ENCODE data around the gene ENPP3.

The ENPP3 gene

GRCh38 chr6:131764350-131764749 lies 127.2 kb downstream of the ENPP3 start:
- Histone ChIP-seq H3K36me3 (no peaks in the 10 kb centered on the region), H3K9me3 (no peaks in the 10 kb centered on the region), H3K4me3 (ENCODE audit: low read depth, low read length) (no peak overlapping the region), H3K27me3 (no peaks in the 10 kb centered on the region; the same call in 1 of the 2 replicates), H3K4me1 (no peaks in the 10 kb centered on the region)
- TF ChIP-seq CTCF (IDR thresholded peaks at IDR 0.05; ENCODE audit: low read depth, low read length), result no peak
- DNase-seq, result no peak

DNA sequence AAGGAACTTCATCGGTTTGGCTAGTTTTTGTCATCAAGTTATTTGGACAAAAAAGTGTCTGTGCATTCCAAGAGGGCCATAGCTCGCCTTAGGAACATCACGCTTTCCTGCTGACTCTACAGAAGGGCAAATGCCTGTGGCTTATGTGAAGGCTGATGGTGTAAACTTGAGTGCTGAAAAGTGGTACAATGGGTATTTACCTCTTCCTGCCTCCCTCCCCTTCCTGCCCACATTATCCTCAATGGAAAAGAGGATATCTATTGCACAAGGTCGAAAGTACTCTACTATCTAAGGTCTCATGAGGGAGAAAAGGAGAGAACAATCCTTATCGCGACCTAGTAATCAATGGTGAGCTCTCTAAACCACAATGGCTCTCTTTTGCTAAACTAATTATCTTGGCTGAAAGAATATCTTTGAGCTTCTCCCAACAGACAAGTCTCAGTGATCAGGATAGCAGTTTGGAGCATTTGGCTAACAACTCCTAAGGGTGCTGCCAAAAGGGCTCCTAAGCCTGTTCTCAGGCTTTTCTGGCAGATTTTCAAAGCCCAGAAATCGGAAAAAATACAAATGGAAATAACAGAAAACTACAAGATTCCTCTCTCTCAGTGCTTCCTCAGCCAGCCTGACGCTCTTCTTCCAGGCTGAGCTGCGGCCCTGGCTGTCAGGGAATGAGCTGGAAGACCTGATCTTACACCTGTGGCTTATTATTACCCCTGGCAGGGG lies 128.1 kb downstream of the ENPP3 start:
- no peaks in the 10 kb centered on the region for H3K4me1 ChIP-seq
- no peak overlapping the region for H3K4me3 ChIP-seq (ENCODE audit: low read depth, low read length)
- H3K36me3 ChIP-seq, result no peaks in the 10 kb centered on the region
- H3K9me3 ChIP-seq, result no peaks in the 10 kb centered on the region
- no peak for TF ChIP-seq CTCF (IDR thresholded peaks at IDR 0.05; ENCODE audit: low read depth, low read length)
- DNase-seq, result no peak
- H3K27me3 ChIP-seq, result no peaks in the 10 kb centered on the region; the same call in 1 of the 2 replicates

GRCh38 chr6:131765804-131766135 lies 128.7 kb downstream of the ENPP3 start:
- DNase-seq, result no peak
- no peak for TF ChIP-seq CTCF (IDR thresholded peaks at IDR 0.05; ENCODE audit: low read depth, low read length)
- Histone ChIP-seq H3K27me3 (no peaks in the 10 kb centered on the region; the same call in 1 of the 2 replicates), H3K9me3 (no peaks in the 10 kb centered on the region), H3K36me3 (no peaks in the 10 kb centered on the region), H3K4me1 (no peaks in the 10 kb centered on the region), H3K4me3 (ENCODE audit: low read depth, low read length) (no peak overlapping the region)

DNA sequence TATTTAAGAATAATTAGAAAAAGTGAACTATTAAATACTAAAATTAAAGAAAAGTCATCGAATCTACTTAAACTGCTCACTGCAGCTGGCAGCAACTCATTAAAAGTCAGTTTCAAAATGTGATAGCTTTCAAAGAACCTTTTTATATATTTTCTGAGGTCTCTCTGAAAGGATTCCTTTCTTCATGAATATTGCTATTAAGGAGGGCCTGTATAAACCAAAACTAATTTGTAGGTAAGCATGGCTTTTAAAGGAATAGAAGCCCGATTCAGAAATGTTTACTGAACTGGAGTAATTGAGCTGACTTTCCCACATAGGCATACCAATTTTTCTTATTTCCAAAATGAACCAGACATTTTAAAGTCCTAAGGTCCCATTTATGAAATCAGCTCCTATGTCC lies 129.5 kb downstream of the ENPP3 start:
- no peaks in the 10 kb centered on the region for H3K36me3 ChIP-seq
- no peak for DNase-seq
- no peak overlapping the region for H3K4me3 ChIP-seq (ENCODE audit: low read depth, low read length)
- no peaks in the 10 kb centered on the region for H3K9me3 ChIP-seq
- no peaks in the 10 kb centered on the region for H3K4me1 ChIP-seq
- no peaks in the 10 kb centered on the region; the same call in 1 of the 2 replicates for H3K27me3 ChIP-seq
- TF ChIP-seq CTCF (IDR thresholded peaks at IDR 0.05; ENCODE audit: low read depth, low read length), result no peak

- Histone ChIP-seq H3K4me3 (ENCODE audit: low read depth, low read length) (no peak overlapping the region), H3K36me3 (no peaks in the 10 kb centered on the region)
- no peak for TF ChIP-seq CTCF (IDR thresholded peaks at IDR 0.05; ENCODE audit: low read depth, low read length)
Observed at GRCh38 chr6:131768964-131769363, 131.9 kb downstream of the ENPP3 start.

GRCh38 chr6:131769385-131770141 lies 132.5 kb downstream of the ENPP3 start:
- no peak for DNase-seq
- Histone ChIP-seq H3K4me3 (ENCODE audit: low read depth, low read length) (no peak overlapping the region), H3K27me3 (no peaks in the 10 kb centered on the region; the same call in 1 of the 2 replicates), H3K4me1 (no peaks in the 10 kb centered on the region), H3K9me3 (no peaks in the 10 kb centered on the region), H3K36me3 (no peaks in the 10 kb centered on the region)
- TF ChIP-seq CTCF (IDR thresholded peaks at IDR 0.05; ENCODE audit: low read depth, low read length), result no peak

More at GRCh38 chr6:131768964-131769363, 131.9 kb downstream of the ENPP3 start:
- no peak for DNase-seq
- Histone ChIP-seq H3K4me1 (no peaks in the 10 kb centered on the region), H3K27me3 (no peaks in the 10 kb centered on the region; the same call in 1 of the 2 replicates), H3K9me3 (no peaks in the 10 kb centered on the region)
